Measurements from ENCODE around the gene CDKN2C. TPM values are rescaled to one million over a fixed set of nuclear protein-coding genes. Genes with fewer than 3 reads are reported as not detected.
"Not testable (repeated sequence)": the region's sequence is repeated elsewhere in the genome, so short reads cannot be mapped to it uniquely, and the experiment has no call there.

Gene CDKN2C
- total and polyA plus RNA-seq, 9 donors = 17.4 to 65.6 (median 33.7) TPM

- no peaks in the 10 kb centered on the region for H3K9me3 ChIP-seq
- no peaks in the 10 kb centered on the region for H3K4me1 ChIP-seq (ENCODE audit: insufficient read depth)
- 77 to 83% (median 80%) methylated on average over 4 of the region's 4 CpGs for WGBS, 3 donors
- H3K36me3 ChIP-seq = no peaks in the 10 kb centered on the region
- no peak overlapping the region for H3K27ac ChIP-seq
- no peak for TF ChIP-seq CTCF (IDR thresholded peaks at IDR 0.05)
- TF ChIP-seq POLR2A (IDR thresholded peaks at IDR 0.05) = no peak
- no peak for TF ChIP-seq EP300 (IDR thresholded peaks at IDR 0.05)
- H3K4me3 ChIP-seq = no peak overlapping the region
- no peaks in the 10 kb centered on the region for H3K27me3 ChIP-seq
- intact Hi-C loops (cut with DNase I) = no loop called here
- DNase-seq = no peak
Observed at GRCh38 chr1:50994997-50995396, 25.0 kb downstream of the CDKN2C start.

- Histone ChIP-seq H3K36me3 (no peaks in the 10 kb centered on the region), H3K9me3 (no peaks in the 10 kb centered on the region), H3K4me3 (no peak overlapping the region), H3K4me1 (ENCODE audit: insufficient read depth) (no peaks in the 10 kb centered on the region), H3K27ac (no peak overlapping the region), H3K27me3 (no peaks in the 10 kb centered on the region)
- DNase-seq = no peak
- TF ChIP-seq CTCF (IDR thresholded peaks at IDR 0.05) (no peak), EP300 (IDR thresholded peaks at IDR 0.05) (no peak)
- intact Hi-C loops (cut with DNase I) = no loop called here
- 84 to 86% (median 86%) methylated on average over 1 of the region's 1 CpG for WGBS, 3 donors
Observed at GRCh38 chr1:50995651-50996050, 25.6 kb downstream of the CDKN2C start.

GRCh38 chr1:50996083-50996482 lies 26.0 kb downstream of the CDKN2C start:
- WGBS, 3 donors = 84 to 88% (median 86%) methylated on average over 3 of the region's 3 CpGs
- Histone ChIP-seq H3K4me3 (no peak overlapping the region), H3K36me3 (no peaks in the 10 kb centered on the region), H3K4me1 (ENCODE audit: insufficient read depth) (no peaks in the 10 kb centered on the region), H3K27ac (no peak overlapping the region), H3K9me3 (no peaks in the 10 kb centered on the region), H3K27me3 (no peaks in the 10 kb centered on the region)
- intact Hi-C loops (cut with DNase I) = no loop called here
- TF ChIP-seq POLR2A (IDR thresholded peaks at IDR 0.05) = no peak
- TF ChIP-seq CTCF (IDR thresholded peaks at IDR 0.05) = no peak
- no peak for TF ChIP-seq EP300 (IDR thresholded peaks at IDR 0.05)
- no peak for DNase-seq

GRCh38 chr1:50999375-50999774 lies 29.3 kb downstream of the CDKN2C start:
- H3K4me1 ChIP-seq (ENCODE audit: insufficient read depth); H3K4me3 ChIP-seq; H3K36me3 ChIP-seq; H3K27me3 ChIP-seq; H3K9me3 ChIP-seq; DNase-seq; intact Hi-C loops (cut with DNase I); H3K27ac ChIP-seq: not testable (repeated sequence)
- WGBS, 3 donors = 78 to 84% (median 82%) methylated on average over 1 of the region's 1 CpG

- no peak overlapping the region for H3K27ac ChIP-seq
- H3K36me3 ChIP-seq = no peaks in the 10 kb centered on the region
- 93 to 96% (median 96%) methylated on average over 1 of the region's 1 CpG for WGBS, 3 donors
- no peaks in the 10 kb centered on the region for H3K9me3 ChIP-seq
- DNase-seq = no peak
- no peak for TF ChIP-seq EP300 (IDR thresholded peaks at IDR 0.05)
- TF ChIP-seq CTCF (IDR thresholded peaks at IDR 0.05) = no peak
- no peak for TF ChIP-seq POLR2A (IDR thresholded peaks at IDR 0.05)
- no peaks in the 10 kb centered on the region for H3K4me1 ChIP-seq (ENCODE audit: insufficient read depth)
- no peaks in the 10 kb centered on the region for H3K27me3 ChIP-seq
- H3K4me3 ChIP-seq = no peak overlapping the region
- intact Hi-C loops (cut with DNase I) = no loop called here
Observed at GRCh38 chr1:51000160-51000559, 30.1 kb downstream of the CDKN2C start.
